Fibroblast of skin of right quadriceps (primary cell): Measurements from ENCODE around the gene SMIM5.
"Not testable (repeated sequence)": the region's sequence is repeated elsewhere in the genome, so short reads cannot be mapped to it uniquely, and the experiment has no call there.

ENCODE experiments used
- DNase-seq: peaks from one replicate; pipeline ENCODE4 v3.0.0-alpha.2; 2013

SMIM5 gene, protein sequence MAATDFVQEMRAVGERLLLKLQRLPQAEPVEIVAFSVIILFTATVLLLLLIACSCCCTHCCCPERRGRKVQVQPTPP

DNA sequence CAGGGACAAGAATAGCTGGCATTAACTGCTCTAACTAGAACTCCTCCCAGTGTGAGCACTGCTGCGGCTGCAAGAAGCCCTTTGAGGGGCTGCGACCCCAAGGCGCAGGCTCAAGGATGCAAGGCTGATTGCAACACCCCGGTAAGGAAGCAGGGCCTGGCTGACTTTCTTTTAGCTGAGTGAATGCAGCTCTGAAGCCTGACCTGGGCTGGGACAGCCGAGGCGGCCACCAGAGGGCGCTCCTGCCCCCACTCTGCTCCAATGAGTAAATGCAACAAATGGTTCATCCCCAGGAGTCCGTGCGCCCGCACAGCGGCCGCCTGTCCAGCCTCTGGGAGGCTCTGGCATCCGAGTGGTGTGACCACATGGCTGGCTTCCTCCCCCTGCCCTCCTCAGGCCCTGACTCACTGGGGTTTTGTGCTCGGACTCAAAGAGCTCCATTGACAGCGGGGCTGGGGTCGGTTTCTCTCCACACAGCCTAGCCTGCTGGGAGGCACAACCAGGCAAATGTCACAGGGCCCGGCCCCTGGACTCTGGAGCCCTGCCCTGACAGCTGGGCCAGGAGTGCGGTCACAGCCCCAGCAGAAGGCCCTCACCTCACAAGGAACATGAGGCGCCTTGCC lies at the start of gene SMIM5:
TSS of gene SMIM5 (plus strand) at position 572 of the 623 bp plus-strand sequence. CDS start 6,768 bp downstream, outside the sequence.
- DNase-seq = peak; percentile 66

DNA sequence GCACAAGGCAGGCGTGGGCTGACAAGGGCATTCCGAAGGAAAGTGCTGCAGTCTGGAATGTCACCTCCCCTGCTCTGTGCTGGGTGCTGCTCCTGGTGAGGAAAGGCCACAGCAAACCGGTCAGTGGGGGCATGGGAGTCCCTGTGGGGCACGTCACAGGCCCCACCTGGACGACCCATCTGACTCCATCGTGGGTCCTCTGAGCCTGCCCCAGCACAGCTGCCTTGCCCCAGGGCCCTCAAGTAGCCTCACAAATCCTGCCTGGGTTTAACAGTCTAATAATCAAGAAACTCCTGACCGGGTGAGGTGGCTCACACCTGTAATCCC lies 48.4 kb upstream of the SMIM5 start:
- no peak for DNase-seq

DNA sequence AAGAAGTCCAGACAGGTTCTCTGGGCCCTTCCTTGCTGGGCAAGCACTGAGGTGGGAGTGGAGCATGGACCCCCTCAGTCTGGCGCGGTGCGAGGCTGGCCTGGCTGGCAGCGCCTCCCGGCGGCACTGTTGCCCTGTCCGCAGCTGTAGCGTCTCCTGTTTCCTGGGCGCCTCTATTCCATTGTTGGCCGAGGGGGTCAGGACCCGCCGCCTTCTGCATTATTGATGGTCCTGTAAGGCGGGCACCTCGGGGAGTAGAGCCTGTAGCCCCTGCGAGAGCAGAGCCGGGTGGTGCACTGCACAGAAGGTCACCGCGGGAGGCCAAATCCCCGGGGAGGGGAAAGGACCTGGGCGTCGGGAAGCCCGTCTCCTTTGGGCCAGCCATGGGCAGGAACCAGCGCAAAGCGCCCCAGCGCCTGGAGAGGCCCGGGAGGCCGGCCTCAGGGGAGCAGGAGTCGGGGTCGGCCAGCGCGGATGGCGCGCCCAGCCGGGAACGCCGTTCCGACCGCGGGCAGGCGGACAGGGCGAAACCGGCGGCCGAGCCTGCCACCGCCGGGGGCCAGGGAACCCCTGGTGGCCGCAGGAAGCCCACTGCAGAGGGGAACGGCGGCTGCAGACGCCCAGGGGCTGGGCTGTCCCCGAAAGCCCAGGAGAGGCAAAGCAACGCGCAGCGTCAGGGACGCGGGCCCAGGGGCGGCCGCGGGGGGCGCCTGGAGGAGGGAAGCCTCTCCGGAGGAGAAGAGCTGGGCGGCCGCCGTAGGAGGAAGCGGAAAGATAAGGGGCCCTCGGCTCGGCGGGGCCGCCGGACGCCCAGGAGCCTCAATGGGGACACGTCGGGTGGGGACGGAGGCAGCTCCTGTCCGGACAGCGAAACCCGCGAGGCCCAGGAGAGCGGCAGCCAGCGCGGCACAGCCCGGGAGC lies 45.3 kb upstream of the SMIM5 start, which contains the start of gene MYO15B:
TSS of gene MYO15B (plus strand) at position 126 of the 921 bp plus-strand sequence. CDS start at position 384, 258 bp downstream.
- DNase-seq = peak; percentile 39

DNA sequence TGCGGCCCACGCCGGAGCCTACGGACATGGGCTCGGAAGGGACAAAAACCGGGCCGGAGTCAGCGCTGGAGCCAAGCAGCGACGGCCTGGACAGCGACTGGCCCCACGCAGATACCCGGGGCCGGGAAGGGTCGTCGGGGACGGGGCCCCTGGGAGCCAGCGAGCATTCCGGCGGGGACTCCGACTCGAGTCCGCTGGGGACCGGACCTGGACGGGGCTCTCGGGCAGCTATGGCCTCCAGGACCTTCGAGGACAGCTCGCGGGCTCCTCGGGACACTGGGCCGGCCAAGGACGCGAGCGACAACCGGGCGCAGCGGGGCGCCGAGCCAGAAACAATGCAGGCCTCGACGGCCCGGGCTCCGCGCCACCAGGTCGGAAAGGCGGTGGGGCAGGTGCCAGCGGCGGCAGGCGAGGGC lies 44.6 kb upstream of the SMIM5 start:
- DNase-seq = no peak

DNA sequence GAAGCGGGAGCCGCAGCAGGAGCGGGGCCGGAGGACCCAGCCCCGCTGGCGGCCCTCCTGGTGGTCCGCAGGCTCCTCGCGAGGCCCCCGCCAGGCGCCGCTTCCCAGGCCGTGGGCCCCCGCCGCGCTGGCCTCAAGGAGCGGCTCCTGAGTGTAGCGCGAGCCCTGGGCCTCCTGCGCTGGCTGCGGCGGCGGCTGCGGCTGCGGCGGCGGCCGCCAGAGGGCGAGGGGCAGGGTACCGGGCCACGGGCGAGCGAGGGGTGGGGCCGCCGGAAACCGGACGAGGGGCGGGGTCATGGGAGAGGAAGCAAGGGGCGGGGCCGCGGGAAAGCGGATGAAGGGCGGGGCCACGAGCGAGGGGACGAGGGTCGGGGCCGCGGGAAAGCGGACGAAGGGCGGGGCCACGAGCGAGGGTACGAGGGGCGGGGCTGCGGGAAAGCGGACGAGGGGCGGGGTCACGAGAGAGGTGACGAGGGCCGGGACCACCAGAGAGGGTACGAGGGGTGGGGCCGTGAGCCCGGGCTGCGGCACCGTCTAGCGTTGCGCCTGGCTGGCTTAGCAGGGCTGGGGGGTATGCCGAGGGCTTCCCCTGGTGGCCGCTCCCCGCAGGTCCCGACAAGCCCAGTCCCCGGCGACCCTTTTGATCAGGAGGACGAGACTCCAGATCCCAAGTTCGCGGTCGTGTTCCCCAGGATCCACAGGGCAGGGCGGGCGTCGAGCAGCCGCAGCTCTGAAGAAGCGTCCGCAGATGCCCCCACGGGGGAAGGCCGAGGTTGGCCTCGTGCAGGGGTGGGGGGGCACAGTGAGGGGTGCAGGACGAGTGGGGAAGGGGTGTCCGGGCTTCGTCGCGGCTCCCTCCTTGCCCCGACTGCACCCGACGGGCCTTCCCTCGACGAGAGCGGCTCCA lies 44.0 kb upstream of the SMIM5 start:
- peak; percentile 85 for DNase-seq

DNA sequence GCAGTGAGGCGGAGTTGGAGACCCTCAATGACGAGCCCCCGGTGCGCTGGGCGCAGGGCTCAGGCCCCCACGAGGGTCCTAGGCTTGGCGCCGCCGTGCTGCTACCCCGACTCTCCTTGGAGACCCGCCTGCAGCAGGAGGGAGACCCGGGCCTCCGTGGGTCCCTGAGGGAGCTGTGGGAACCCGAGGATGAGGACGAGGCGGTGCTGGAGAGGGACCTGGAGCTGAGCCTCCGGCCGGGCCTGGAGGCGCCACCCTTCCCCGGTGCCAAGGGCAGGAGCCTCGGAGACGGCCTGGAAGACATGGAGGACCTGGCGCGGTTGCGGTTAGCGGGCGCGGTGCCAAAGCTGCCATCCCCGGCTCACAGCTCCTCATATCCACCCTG lies 43.3 kb upstream of the SMIM5 start:
- DNase-seq = no peak

DNA sequence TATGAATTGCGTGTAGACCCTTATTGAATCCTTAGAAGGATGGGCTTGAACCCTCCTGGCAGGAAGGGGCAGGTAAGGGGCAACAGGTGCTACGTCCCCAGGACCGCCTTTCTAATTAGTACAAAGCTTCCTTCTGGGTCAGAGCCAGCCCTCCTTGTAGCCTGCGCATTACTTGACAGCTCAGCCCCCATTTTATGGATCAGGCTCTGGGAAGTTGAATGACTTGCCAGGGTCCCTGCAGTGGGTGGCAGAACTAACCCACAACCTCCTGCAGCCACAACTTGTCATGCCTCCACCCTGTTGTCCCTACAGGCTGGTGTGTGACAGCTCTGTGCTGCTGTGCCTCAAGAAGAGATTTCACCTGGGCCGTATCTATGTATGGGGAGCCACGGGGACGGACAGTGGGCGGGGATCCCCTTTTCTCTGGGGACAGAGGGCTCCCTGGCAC lies 42.9 kb upstream of the SMIM5 start:
- no peak for DNase-seq

DNA sequence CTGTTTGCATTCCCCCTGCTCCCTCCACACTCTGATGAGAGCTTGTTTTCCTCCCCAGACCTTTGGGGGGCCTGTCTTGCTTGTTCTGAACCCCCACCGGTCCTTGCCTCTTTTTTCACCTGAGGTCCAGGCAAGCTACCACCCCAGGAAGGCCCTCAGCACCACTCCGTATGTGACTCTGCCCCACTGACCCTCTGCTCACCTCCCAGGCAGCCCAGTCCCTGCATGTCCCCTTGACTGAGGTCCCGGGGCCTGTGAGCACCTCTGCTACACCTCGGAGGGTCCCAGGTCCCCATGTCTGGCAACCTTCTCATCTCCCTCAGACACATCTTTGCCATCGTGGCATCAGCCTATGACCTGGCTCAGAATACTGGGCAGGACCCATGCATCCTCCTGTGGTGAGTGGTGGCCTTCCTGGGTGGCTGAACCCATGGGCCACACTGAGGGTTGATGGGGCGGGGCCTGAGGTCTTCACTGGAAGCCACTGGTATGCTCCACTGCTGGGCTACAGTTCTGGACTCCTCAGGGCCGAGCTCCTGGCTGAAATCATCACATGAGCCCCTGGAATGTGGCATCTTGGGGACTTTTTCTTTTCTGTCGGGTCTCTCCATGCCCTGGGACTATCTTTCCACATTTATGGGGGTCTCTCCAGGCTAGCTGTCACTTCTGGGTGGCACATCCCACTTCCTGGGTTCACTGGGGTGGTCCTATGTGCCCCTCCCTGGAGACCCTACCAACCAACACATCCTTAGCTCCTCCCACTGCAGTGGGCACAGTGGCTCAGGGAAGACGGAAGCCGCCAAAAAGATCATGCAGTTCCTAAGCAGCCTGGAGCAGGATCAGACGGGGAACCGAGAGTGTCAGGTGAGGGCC lies 42.1 kb upstream of the SMIM5 start:
- DNase-seq = no peak

DNA sequence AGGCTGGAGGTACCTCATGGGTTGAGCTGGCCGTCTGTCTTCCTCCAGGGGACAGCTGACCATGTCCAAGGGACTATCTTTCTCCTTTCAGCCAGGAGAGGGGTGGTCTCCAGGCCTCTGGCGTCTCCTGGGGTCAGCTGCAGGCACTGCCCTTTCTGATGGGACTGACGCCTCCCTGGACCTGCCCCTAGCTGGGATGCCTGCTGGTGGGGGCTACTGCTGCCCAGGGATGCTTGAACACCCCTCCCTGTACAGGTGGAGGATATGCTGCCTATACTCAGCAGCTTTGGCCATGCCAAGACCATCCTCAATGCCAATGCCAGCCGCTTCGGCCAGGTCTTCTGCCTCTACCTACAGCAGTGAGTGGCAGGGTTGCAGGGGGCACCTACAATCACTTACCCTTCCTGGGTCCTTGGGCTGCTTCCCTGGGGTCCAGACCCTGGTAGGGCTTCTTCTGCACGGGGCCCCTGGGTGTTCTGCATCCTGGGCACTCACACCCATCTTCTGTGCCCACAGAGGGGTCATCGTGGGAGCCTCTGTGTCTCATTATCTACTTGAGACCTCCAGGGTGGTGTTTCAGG lies 41.4 kb upstream of the SMIM5 start:
- DNase-seq = no peak

DNA sequence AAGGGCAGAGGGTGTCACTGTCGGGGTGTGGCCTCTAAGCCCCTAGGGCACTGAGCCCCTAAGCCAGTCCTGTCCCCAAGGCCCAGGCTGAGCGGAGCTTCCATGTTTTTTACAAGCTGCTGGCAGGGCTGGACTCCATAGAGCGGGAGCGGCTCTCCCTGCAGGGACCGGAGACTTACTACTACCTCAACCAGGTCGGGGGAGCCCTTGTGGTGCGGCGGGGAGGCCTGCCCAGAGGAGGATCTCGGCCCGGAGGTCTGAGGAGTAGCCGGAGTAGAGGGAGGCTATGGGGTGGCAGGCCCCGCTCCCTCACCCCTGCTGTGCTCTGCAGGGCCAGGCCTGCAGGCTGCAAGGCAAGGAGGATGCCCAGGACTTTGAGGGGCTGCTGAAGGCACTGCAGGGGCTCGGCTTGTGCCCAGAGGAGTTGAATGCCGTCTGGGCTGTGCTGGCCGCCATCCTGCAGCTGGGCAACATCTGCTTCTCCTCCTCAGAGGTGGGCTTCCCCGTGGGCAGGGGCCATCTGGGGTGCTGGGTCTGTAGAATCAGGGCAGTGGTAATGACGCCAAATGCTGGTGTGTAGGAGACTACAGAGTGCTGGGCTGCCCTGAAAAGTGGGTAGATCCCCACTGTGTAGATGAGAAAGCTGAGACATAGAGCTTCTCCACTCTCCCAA lies 40.8 kb upstream of the SMIM5 start:
- no peak for DNase-seq

DNA sequence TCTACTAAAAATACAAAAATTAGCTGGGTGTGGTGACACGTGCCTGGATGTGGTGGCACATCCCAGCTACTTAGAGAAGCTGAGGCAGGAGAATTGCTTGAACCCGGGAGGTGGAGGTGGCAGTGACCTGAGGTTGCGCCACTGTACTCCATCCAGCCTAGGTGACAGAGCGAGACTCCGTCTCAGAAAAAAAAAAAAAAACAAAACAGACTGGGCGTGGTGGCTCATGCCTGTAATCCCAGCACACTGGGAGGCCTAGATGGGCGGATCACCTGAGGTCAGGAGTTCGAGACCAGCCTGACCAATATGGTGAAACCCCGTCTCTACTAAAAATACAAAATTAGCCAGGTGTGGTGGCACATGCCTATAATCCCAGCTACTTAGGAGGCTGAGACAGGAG lies 39.8 kb upstream of the SMIM5 start:
- not testable (repeated sequence) for DNase-seq

DNA sequence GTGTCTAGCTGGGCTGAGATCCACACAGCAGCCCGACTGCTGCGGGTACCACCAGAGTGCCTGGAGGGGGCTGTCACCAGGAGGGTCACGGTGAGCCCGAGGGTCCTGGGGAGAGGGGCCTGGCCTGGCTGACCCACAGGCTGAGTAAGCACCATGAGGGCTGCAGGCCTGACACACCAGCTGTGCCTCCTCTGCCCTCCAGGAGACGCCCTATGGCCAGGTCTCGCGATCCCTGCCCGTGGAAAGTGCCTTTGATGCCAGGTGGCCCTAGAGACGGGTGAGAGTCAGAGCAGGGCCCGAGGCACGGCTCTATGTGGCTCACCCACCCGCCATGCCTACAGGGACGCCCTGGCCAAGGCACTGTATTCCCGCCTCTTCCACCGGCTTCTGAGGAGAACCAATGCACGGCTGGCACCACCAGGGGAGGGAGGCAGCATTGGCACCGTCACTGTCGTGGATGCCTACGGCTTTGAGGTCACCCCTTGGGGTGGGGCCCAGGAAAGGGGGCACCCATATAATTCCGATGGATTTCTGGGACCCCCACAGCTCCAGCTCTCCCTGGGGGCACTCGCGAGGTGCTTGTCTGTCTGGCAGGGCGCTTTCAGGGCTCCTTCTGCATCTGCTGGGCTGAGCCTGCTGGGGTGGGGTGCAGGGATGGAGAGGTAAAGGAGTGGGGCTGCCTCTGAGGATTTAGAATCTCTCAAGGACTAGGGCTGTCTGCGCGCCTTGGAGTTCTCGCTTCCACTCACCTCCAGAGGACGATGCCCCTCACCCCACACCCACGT lies 38.5 kb upstream of the SMIM5 start:
- no peak for DNase-seq

DNA sequence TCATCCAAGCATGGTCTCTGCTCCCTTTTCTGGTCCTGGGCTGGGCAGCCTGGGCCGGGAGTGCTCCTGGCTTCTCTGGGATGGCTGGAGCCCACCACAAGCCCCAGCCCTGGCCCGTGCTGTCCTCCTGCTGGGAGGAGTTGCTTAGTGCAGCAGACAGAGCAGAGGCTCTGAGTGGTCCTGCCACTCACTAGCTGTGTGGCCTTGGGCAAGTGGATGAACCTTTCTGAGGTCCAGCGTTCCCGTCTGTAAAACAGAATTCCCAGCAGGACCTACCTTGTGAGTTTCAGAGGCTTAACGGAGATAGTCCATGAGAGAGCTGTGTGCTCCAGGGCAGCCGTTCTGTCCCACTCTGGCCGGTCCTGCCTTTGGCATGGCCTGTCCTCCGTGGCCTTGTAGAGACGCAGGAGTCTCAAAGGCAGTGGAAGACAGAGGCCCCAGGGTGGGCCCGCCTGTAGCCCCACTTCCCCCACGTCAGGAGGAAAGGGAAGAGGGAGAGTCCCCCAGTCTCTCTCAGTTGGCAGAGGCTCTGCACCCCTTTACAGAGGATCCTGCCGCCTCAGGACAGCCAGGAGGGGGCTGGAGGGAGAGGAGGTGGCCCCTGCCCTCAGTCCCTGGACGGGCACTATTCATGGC lies 37.8 kb upstream of the SMIM5 start:
- DNase-seq = no peak

DNA sequence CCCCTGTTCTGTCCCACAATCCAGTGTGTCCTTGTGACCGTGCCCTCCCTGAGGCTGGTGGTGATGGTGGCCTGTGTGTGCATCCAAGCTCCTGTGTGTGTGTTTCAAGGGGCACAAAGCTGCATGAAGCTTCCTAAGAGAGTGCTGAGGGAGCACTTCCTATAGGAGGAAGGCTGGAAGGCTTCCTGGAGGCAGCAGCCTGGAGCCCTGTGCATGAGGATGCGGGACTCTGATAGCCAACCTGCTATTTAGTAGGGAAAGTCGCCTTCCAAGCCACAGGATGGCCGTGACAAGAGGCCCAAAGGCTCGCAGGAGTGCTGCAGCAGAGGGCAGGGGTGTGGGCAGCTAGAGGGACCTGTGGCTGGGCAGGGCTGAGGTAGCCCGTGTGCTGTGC lies 37.3 kb upstream of the SMIM5 start:
- DNase-seq = no peak

DNA sequence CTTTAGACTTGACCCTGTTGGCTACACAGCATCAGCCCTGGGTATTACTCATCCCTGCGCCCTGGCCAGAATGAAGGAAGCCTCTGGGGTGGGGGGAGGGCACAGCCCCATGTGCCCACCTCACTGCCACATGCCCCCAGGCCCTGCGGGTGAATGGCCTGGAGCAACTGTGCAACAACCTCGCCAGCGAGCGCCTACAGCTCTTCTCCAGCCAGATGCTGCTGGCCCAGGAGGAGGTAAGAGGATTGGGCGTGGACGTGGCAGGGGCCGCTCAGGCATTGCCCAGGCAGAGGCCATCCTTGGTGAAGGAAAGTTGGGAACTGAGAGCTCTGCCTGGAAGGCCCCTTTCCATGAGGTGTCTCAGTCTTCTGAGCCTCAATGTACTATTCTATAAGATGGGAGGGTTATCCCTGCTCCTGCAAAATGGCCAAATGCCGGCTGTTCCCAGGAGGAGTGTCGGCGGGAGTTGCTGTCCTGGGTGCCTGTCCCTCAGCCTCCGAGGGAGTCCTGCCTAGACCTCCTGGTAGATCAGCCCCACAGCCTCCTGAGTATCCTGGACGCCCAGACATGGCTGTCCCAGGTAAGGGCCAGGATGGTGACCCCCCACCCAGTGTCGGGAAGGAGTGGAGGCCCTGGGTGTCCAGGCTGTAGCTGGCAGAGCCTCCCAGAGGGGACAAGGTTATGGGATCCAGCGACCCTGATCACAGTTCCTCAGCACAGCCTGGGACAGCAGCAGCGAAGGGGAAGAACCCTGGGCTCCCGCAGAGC lies 36.7 kb upstream of the SMIM5 start:
- no peak for DNase-seq

DNA sequence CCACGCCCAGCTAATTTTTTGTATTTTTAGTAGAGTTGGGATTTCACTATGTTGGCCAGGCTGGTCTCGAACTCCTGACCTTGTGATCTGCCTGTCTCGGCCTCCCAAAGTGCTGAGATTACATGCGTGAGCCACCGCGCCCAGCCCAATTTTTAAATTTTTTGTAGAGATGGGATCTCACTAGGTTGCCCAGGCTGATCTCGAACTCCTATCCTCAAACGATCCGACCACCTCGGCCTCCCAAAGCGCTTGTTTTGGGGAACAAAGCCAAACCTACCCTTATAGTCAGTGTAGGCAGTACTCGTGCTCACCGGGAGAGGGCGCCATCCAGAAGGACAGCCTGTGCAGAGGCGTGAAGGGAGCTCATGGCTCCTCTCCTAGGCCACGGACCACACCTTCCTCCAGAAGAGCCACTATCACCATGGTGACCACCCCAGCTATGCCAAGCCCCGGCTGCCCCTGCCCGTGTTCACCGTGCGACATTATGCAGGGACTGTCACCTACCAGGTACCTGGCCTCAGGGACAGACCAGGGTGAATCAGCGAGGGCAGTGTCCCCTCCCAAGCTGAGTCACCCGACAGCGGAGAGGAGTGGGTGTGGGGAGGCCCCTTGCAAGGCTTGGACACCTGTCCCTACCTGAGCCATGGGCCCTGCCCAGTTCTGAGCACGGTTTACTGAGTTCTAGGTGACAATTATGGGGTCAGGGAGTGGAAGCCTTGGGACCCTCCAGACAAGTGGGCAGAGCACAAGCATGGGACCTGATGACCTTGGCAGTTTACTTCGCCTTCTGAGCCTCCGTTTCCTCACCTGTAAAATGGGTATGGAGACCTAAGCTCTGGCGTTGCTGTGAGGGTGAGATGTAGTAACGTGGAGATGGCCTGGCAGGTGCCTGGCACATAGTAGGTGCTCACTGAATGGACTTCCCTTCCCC lies 31.9 kb upstream of the SMIM5 start:
- DNase-seq = no peak

DNA sequence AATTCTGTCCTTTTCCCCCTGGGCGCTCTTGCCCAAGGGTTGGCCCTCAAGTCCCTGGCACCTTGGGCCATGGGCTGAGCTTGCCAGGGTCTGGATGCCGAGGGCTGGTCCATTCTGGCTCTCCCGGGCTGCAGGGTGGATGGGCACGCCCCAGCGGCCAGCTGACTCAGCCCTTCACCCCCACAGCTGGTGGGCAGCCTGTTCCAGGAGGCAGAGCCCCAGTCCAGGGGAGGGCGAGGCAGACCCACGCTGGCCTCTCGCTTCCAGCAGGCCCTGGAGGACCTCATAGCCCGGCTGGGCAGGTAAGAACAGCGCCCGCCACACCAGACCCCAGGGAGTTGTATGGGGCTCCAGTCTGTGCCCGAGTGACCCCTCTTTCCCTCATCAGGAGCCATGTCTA lies 30.6 kb upstream of the SMIM5 start:
- no peak for DNase-seq

DNA sequence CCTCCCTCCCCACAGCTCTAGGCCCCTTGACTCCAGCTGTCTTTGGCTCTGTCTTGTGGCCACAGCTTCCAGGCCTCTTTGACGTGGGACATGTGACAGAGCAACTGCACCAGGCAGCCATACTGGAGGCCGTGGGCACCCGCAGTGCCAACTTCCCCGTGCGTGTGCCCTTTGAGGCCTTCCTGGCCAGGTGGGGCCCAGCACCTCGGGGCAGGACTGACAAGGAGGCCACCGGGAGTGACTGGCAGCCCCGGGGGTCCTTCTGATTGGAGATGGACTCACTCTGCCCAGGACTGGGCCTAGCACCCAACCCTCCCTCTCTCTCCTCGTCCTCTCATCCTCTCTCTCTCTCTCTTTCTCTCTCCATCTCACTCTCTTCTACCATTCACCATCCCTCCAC lies 30.1 kb upstream of the SMIM5 start:
- no peak for DNase-seq
